WTC11 (cell line): Measurements from ENCODE around the gene GLYAT.

Experiments
- CREM ChIP-seq: sonication (generic); formaldehyde crosslinking; IDR thresholded peaks from 2 replicates; pipeline ENCODE4 v1.8.1; 2022; ENCODE audit warnings: mild to moderate bottlenecking, missing genetic modification reagents, moderate library complexity
- ESRRA ChIP-seq: sonication (generic); formaldehyde crosslinking; IDR thresholded peaks from 2 replicates; pipeline ENCODE4 v1.8.1; 2022; ENCODE audit warnings: mild to moderate bottlenecking, missing genetic modification reagents, borderline replicate concordance
- FOXK1 ChIP-seq: sonication (generic); formaldehyde crosslinking; IDR thresholded peaks from 2 replicates; pipeline ENCODE4 v1.8.0; 2022; ENCODE audit warnings: mild to moderate bottlenecking, moderate library complexity, missing genetic modification reagents
- FOXP1 ChIP-seq: sonication (generic); formaldehyde crosslinking; IDR thresholded peaks from 2 replicates; pipeline ENCODE4 v1.8.0; 2022; ENCODE audit warnings: missing genetic modification reagents, mild to moderate bottlenecking, moderate library complexity, borderline replicate concordance
- TP53 ChIP-seq: sonication (generic); formaldehyde crosslinking; IDR thresholded peaks from 2 replicates; pipeline ENCODE4 v1.8.1; 2023; ENCODE audit warnings: mild to moderate bottlenecking, missing genetic modification reagents
- TF ChIP-seq, protein P1 (sequence below): fragments of 200-600 bp; IDR thresholded peaks from 2 replicates; pipeline ENCODE4 v1.8.0; 2022; ENCODE audit warnings: antibody characterized with exemption
- TF ChIP-seq, protein P2 (sequence below): sonication (generic); formaldehyde crosslinking; IDR thresholded peaks from 2 replicates; pipeline ENCODE4 v1.8.0; 2022; ENCODE audit warnings: mild to moderate bottlenecking, missing genetic modification reagents
- TF ChIP-seq, protein P3 (sequence below): fragments of 250-450 bp; sonication (Bioruptor Pico); IDR thresholded peaks from 2 replicates; pipeline ENCODE4 v1.8.0; 2021; ENCODE audit warnings: mild to moderate bottlenecking

DNA sequence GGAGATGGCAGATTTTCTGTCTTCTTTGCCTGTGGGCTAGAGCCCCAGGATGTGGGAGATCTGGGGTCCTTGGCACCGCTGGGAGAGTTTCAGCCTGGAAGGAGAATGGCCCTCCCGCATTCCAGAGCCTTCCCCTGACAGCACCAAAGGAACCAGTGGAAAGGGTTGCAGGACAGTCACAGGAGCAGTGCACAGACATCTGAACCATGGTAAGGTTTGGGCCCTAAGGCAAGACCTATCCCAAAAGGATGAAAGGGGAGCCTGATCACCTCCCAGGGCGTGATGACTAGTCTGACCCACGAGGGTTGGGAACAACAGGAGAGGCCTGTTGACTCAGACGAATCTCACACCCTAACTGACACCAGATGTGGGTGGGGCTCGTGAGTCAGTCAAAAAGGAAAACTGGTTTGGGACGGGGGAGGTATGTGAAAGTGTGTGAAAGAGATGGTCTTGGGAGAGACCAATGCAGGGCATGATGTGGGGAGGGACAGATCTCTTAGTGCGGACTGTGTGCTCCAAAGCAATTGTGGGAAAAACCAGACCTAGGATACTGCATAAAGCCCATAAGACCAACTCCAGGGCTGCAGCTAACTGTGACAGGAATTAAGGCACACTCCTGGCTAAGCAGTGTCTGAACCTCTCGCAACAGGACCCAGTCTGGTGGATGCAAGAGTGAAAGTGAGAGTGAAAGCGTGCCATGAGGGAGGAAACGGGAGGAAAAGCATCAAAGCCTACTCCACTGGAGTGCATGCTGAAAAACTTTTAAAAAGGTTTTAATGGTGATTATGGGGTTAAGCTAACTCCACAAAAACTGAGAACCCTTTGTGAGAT, 39.1 kb upstream of the GLYAT start:
- TF ChIP-seq, protein P1, sequence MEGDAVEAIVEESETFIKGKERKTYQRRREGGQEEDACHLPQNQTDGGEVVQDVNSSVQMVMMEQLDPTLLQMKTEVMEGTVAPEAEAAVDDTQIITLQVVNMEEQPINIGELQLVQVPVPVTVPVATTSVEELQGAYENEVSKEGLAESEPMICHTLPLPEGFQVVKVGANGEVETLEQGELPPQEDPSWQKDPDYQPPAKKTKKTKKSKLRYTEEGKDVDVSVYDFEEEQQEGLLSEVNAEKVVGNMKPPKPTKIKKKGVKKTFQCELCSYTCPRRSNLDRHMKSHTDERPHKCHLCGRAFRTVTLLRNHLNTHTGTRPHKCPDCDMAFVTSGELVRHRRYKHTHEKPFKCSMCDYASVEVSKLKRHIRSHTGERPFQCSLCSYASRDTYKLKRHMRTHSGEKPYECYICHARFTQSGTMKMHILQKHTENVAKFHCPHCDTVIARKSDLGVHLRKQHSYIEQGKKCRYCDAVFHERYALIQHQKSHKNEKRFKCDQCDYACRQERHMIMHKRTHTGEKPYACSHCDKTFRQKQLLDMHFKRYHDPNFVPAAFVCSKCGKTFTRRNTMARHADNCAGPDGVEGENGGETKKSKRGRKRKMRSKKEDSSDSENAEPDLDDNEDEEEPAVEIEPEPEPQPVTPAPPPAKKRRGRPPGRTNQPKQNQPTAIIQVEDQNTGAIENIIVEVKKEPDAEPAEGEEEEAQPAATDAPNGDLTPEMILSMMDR: no peak
- TF ChIP-seq FOXK1 (CRISPR knock-in tag) (no peak), TP53 (CRISPR knock-in tag) (no peak), ESRRA (CRISPR knock-in tag) (no peak), CREM (CRISPR knock-in tag) (no peak), FOXP1 (CRISPR knock-in tag) (no peak)
- TF ChIP-seq, protein P2, sequence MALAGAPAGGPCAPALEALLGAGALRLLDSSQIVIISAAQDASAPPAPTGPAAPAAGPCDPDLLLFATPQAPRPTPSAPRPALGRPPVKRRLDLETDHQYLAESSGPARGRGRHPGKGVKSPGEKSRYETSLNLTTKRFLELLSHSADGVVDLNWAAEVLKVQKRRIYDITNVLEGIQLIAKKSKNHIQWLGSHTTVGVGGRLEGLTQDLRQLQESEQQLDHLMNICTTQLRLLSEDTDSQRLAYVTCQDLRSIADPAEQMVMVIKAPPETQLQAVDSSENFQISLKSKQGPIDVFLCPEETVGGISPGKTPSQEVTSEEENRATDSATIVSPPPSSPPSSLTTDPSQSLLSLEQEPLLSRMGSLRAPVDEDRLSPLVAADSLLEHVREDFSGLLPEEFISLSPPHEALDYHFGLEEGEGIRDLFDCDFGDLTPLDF (CRISPR knock-in tag): no peak
- TF ChIP-seq, protein P3, sequence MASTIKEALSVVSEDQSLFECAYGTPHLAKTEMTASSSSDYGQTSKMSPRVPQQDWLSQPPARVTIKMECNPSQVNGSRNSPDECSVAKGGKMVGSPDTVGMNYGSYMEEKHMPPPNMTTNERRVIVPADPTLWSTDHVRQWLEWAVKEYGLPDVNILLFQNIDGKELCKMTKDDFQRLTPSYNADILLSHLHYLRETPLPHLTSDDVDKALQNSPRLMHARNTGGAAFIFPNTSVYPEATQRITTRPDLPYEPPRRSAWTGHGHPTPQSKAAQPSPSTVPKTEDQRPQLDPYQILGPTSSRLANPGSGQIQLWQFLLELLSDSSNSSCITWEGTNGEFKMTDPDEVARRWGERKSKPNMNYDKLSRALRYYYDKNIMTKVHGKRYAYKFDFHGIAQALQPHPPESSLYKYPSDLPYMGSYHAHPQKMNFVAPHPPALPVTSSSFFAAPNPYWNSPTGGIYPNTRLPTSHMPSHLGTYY (CRISPR knock-in tag): no peak
